Endothelial cell of hepatic sinusoid (primary cell): ENCODE data around the gene GPR152.

Source experiments
- in situ Hi-C: cut with HindIII; loops from 2 replicates; pipeline ENCODE4 v1.10.0; 2017; ENCODE audit warnings: low sequenced_read_pairs

Gene GPR152

DNA sequence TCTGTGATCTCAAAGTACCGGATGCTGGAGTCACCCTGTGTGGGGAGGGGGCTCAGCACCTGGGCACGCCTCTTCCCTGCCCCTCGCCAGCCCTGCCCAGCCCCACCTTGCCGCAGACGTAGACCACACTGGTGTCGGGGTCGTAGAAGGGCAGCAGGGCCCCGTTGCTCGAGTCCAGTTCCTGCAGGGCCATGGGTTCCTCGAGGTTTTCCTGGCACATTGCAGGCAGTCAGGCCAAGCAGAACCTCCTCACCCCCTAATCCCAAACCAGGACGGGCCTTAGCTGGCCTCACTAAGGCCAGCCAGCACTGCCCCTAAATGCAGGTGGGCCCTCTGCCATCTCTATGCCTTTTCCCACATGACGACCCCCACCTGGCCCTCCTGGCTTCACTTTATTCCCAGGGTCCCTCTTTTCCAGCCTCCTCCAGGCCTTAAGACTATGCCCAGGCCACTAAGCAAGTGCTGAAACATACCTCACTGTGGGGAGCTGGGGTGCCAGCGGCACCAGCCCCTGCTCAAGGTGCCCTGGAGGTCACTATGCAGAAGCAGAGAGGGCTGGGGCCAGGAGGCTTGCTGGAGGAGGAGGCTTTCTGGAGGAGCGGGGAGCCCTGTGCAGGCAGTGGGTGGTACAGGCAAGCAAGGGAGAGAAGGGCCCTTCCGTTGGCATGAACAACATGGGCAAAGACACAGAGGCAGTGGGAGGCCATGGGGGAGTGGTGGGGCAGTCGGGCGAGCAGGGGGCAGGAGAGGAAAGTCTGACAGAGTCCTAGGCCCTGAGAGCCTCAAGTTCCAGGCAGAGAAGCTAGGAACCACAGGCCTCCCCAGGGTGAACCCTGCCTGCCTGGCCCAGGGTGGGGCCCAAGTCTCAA is 12.1 kb downstream of the GPR152 start:
- in situ Hi-C loops: no loop called here

DNA sequence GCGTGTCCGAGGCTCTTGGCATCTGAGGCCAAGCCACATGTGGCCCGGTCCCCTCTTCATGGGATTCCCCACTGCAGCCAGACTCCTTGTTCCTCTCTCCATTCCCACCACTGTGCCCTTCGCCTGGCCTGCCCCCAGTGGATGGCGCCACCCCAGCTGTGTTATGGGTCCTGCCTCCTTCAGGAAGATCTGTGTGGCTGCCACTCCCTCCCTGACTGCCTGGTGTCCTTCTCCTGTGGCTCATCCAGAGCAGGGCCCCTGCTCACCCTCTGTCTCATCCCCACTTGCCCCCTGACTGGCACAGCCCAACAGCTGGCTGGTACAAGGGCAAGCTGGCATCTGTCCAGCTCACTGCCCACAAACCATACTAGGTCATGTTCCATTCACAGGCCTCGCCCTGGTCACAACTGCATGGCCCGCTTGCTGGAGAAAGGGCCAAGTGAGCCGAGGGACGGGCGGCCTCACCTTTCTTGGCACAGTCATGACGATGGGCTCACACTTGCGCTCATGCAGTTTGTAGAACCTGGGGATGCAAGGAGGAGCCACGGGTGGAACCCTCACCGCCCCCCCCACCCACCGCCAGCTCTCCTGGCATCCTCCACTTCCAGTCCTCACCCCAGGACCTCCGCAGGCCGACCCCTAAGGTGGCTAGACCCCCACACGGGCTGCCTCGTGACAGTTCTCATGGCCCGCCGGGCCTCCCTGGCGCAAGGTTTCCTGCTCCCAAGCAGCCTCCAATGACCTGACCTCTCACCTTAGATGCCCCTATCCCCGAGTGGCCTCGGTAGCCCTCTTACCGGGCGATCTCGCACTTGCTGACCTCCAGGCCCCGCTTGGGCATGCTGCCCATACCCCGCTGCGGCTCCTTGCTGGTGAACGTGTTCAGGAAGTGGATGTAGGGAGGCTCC is 13.0 kb downstream of the GPR152 start:
- in situ Hi-C loops: no loop called here

DNA sequence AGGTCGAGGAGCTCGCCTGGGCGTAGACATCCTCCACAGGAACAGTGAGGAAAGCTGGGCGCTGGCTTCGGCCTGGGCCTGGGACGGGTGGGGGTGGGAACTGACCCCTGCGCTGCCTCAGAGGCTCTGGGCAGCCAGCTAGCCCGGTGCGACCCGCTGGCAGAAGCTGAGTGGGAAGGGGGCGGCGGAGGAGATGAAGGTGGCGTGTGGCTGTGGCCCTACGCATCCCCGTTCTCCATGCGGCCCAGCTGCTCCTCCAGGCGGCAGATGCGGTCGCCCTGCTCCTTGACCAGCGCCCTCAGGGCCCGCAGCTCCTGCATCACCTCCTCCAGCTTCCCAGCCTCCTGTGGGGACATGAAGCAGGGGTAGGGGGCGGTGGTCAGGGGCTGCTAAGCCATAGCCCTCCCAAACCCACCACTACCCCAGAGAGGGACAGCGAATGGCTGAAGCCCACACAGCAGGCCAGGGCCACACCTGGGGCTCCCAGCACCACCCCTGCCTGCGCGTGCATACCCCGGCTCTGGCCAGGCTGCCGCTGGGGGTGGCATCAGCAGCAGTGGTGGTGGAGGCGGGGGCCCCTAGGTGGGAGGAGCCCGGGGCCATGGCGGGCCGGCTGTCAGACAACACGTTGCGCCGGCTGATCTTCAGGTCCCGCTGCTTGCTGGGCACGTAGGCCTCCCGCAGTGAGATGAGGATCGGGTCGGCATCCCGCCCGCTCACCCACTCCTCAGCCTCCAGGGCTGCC is 14.2 kb downstream of the GPR152 start:
- in situ Hi-C loops: no loop called here

DNA sequence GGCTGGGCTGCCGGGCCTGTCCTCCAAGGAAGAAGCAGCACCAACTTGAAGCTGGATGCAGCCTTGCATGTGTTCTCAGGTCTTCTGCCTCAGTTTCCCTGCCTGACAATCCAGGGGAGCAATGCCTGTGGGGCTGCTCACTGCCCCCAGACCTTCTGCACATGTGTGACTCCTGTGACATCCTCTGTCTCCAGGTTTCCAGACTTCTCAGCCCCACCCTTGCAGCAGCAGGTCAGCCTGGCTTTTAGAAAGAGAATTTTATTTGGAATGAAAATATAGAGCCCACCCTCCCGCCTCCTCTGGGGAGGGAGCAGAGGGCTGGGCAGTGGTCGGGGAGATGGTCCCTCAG is 14.7 kb downstream of the GPR152 start:
- in situ Hi-C loops: no loop called here

DNA sequence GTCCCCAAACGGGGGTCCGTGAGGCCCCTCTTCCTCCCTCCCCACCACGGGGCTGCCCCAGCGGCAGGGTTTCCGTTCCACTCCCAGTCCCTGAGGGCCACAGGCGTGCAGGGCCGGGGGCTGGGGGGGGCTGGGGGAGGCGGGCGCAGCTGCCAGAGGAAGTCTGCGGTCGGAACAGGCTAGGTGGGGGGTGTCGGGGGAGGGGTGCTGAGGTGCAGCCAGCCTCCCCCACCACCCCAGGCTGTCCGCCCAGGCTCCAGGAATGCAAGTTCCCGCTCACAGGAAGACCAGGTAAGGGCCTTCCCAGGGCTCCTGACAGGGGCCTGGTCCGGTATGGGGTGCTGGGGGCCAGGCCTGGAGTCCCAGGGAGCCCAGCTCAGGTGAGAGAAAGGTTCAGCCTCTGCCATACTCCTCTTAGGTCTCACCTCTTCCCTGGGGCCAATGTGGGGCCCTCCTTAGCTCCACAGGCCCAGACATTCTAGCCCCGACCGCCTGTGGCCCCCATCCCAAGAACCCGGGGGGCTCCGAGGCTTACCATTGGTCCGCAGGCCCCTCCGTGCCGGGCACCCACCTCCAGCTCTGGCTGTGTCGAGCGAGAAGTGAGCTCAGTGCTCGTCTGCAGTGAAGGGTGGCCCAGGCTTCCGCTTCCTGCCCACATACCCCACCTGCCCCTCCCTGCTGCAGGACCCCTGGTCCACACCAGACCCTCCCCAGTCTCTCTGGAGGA is 15.3 kb downstream of the GPR152 start, which contains the start of gene PTPRCAP:
Gene PTPRCAP, minus strand, starts transcription at position 601 of the 727 bp plus-strand sequence. Its CDS starts 63 bp downstream, at position 538.
- in situ Hi-C loops: no loop called here

DNA sequence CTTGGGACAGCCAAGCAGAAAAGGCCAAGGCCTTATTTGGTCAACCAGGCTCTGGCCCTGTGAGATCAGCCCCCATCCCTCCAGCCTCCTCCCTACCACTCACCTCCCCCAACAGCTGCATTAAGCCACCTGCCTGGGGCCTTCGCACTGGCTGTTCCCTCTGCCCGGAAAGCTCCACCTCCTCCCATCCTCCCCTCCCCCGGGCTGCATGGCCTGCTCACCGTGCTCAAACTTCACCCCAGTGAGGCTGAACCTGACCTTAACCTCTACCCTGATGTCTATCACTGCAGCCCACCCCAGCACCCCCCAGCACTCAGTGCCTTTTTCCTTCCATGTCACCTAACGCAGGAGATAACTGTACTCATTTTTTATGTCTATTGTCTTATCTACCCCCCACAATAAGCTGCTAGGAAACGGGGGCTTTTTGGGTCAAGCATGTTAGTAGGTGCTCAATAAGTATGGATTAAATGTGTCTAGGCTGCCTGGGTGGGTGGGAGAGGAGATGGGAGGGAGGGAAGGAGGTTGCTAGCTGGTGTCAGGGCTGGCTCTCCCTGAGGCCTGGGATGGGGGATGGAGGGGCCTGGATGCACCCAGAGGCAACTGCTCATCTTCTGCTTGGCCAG is 16.0 kb downstream of the GPR152 start:
- in situ Hi-C loops: no loop called here

DNA sequence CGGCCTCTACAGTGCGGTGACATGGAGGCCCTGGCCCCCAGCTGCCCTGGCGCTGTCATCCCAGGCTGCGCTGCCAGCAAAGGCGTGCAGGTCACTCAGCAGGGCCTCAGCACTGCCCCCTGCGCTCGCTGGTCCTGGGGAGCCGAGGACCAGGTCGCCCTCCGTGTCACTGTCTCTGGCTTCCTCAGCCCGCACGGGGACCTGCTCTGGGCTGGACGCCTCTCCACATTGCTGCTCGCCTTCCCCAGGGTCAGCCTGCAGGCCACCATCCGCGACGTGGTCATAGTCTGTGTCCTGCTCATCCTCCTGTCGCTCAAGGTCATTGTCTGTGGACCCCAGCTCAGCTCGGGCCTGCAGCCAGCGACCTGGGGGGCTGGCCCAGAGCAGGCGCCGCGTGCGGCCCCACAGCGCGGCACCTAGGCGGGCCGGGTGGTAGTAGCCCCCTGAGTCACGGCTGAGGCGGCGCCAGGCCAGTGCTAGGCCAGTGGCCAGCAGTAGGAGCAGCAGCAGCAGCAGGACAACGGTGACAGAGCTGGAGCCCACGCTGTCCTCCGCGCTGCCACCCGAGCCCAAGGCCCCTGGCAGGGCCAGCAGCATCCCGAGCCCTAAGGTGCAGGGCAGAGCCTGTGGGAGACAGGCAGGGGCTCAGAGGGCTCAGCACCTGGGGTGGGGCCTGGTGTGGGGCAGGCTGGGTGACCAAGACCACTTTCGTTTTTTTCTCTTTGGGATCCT is 16.6 kb downstream of the GPR152 start:
- in situ Hi-C loops: no loop called here

DNA sequence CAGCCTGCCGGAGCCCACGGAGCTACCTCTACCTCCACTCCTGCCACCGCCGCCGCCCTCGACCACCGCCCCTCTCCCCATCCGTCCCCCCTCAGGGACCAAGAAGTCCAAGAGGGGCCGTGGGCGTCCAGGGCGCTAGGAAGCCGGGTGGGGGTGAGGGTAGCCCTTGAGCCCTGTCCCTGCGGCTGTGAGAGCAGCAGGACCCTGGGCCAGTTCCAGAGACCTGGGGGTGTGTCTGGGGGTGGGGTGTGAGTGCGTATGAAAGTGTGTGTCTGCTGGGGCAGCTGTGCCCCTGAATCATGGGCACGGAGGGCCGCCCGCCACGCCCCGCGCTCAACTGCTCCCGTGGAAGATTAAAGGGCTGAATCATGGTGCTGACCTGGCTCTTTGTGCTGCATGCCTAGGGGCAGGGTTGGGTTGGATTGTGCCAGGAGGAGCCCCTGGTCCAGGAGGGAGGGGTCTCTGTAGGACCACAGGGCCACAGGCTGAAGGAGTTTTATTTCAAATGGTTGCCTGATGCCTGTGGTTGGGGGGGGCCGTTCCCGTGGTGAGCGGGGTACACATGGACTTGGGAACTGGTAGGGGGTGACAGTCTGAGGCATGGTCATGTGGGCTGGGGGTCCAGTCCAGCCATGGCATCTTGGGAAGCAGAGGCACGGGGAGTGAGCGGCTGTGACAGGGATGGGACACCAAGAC is 17.4 kb downstream of the GPR152 start:
- in situ Hi-C loops: no loop called here

DNA sequence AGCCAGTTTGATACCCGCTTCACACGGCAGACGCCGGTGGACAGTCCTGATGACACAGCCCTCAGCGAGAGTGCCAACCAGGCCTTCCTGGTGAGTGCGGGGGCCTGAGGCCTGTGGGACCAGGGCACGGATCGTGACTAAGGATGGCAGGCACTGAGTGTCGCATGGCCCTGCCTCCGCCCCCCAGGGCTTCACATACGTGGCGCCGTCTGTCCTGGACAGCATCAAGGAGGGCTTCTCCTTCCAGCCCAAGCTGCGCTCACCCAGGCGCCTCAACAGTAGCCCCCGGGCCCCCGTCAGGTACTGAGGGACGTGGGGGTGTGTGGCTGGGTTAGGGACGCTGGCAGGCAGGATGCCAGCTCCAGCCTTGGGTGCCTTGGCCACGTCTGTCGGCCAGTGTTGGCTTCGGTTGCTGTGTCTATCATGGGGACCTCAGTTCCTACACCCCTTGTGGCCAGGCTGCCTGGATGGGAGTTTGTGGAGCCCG is 18.1 kb downstream of the GPR152 start:
- in situ Hi-C loops: no loop called here

DNA sequence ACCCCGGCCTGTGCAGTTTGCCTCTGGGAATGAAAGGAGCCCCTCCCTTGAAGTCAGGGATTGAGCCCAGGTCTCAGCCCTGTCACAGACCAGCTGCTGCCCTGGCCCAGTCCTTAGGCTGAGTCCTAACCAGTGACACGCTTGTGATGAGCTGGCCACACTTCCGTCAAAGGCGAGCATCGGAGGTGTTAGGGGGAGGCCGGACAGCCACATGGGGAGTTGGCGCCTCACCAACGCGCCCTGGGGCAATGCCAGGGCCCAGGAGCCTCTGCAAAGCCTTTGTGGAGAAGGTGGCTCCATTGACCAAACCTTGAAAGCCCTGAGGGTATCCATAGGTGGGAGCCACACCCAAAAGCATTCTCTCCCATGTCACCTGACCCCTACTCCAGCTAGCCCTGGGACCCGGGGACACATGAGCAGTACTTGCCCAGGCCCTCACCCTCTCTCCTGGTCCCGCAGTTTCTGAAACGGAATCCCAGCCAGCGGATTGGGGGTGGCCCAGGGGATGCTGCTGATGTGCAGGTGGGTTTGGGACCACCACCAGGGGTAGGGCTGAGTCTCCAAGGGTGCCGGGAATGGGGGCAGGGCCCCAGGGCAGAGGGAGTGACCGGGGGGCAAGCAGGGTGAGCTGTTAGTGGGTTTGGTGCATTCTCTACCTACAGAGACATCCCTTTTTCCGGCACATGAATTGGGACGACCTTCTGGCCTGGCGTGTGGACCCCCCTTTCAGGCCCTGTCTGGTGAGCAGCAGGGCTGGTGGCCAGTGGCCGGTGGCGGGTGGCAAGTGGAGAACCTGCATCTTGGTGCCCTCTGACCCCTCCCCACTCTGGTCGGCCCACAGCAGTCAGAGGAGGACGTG is 18.8 kb downstream of the GPR152 start:
- in situ Hi-C loops: no loop called here

DNA sequence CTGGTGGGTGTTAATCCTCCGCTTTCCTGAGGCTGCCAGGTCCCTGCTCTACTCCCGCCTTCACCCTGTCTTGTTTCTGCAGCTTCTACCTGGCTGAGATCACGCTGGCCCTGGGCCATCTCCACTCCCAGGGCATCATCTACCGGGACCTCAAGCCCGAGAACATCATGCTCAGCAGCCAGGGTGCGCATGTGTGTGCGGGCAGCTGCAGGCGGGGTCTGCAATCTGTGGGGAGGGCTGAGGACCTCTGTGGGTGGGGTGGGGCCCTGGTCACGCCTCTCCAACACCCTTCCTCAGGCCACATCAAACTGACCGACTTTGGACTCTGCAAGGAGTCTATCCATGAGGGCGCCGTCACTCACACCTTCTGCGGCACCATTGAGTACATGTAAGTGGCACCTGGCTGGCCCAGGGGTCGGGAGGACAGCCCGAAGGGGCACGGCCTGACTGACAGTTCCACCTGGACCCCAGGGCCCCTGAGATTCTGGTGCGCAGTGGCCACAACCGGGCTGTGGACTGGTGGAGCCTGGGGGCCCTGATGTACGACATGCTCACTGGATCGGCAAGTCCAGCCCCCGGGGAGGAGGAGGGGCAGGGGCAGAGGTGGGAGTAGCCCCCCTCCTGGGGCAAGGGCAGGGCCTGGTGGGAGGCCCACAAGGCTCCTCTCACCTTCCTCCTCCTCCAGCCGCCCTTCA is 19.7 kb downstream of the GPR152 start:
- in situ Hi-C loops: no loop called here

DNA sequence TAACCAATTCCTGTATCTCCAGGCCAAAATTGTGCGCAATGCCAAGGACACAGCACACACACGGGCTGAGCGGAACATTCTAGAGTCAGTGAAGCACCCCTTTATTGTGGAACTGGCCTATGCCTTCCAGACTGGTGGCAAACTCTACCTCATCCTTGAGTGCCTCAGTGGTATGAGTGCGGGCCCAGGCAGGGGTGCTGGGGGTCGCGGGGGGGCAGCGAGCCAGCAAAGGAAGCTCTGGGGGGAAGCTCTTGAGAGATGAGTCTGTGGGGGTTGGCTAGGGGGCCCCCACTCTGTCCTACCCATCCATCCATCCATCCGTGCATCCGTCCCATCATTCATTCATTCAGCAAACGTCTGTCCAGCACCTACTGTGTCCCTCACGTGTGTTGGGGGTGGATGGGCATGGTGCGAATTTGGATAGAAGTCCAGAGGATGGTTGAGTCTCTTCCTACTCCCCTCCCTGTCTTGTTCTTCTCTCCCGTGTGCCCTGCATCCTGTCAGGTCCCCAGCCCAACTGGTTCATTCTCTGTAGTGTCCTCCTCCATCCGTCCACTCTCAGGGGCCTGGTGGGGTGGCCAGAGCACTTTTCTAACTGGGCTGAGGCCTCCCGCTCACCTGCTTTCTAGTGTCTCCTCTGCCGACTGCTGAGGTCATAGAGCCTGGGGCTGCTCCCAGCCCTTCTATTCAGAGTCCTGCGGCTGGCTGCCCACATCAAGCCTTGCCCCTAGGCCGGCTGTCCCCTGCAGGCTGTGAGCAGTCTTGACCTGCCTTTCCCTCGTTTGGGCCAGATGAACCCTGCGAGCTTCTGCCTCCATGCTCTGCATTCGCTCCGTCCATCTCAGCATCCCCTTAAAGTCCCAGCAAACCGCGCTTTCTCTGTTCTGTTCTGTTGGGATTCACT is 20.9 kb downstream of the GPR152 start:
- in situ Hi-C loops: no loop called here

DNA sequence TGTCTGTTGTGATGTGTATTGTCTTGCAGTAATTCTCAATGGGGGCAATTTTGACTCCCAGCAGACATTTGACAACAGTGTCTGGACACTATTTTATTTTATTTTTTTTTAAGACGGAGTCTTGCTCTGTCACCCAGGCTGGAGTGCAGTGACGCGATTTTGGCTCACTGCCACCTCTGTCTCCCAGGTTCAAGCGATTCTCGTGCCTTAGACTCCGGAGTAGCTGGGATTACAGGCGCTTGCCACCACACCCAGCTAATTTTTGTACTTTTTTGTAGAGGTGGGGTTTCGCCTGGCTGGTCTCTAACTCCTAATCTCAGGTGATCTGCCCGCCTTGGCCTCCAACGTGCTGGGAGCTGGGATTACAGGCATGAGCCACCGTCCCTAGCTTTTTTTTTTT is 22.8 kb downstream of the GPR152 start:
- in situ Hi-C loops: no loop called here

DNA sequence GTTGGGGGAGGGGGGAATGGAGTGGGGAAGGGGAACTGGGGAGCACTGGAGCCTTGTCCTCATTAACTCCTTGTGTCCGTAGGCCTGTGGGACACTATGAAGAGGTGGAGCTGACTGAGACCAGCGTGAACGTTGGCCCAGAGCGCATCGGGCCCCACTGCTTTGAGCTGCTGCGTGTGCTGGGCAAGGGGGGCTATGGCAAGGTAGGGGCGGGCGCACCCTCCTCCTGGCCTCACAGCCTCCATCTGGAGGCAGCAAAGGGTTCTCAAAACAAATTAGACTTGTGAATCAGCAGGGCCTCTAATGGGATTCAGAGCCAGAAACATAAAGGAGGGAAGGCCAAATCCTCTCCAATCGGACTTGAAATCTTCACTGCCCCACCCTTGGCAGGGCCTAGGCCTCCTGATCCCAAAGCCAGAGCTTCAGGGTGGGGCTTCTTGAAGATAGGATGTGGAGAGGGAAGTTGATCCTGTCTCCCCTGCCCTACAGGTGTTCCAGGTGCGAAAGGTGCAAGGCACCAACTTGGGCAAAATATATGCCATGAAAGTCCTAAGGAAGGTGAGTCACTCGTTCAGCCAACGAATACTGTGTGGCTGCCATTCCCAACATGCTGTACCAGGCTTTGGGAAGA is 23.4 kb downstream of the GPR152 start:
- in situ Hi-C loops: no loop called here
